SK-N-SH (cell line): ENCODE data around the gene VPS33A. TPM values are rescaled to one million over a fixed set of nuclear protein-coding genes. Genes with fewer than 3 reads are reported as not detected.

Experiments
- CTCF ChIA-PET: fragments of 300-600, 350-600 bp; formaldehyde crosslinking; extraction: SDS; loops from one replicate; lab custom pipeline; 2021; lab: Yijun Ruan, JAX
- POLR2A ChIA-PET: fragments of 350-600 bp; sonication (Branson Sonifier 250); formaldehyde crosslinking; extraction: SDS; loops from one replicate; lab custom pipeline; 2020; ENCODE audit warnings: antibody characterized with exemption, inconsistent platforms; lab: Yijun Ruan, JAX
- DNase-seq: peaks from one replicate; pipeline ENCODE4 v3.0.0; 2012
- H2AFZ ChIP-seq: fragments of 200-600 bp; sonication (generic); 2 replicates; pipeline ENCODE4 v1.8.1; 2016; ENCODE audit warnings: antibody characterized with exemption, mild to moderate bottlenecking, low read depth
- H3F3A ChIP-seq: fragments of 200-600 bp; sonication (generic); replicated peaks from 2 replicates; pipeline ENCODE3; 2016; ENCODE audit warnings: antibody characterized with exemption, mild to moderate bottlenecking; ENCODE audit not compliant: insufficient read depth
- H3K27ac ChIP-seq, 2 experiments: fragments of 200-500 bp in 1 of 2; fragments of 200-600 bp in 1 of 2; sonication (Bioruptor generic) in 1 of 2; sonication (generic), shearing (Covaris generic) in 1 of 2; 2 replicates each; pipeline versions ENCODE4 v1.5.1 to v1.6.1; 2014 to 2016; ENCODE audit warnings: low read depth in 2 of 2, inconsistent platforms in 1 of 2, low read length in 1 of 2, mild to moderate bottlenecking in 1 of 2, mixed read lengths in 1 of 2
- H3K27me3 ChIP-seq: fragments of 200-600 bp; sonication (generic), shearing (Covaris generic); 2 replicates; pipeline ENCODE4 v1.6.1; 2016; ENCODE audit warnings: mixed run types; ENCODE audit not compliant: insufficient read depth
- H3K36me3 ChIP-seq, 2 experiments: fragments of 200-500 bp in 1 of 2; fragments of 200-600 bp in 1 of 2; sonication (Bioruptor generic) in 1 of 2; sonication (generic) in 1 of 2; replicated peaks in 1 of 2; 2 replicates each; pipeline versions ENCODE3 to v1.5.1; 2014 to 2016; ENCODE audit warnings: low read length in 1 of 2, mild to moderate bottlenecking in 1 of 2; ENCODE audit not compliant: insufficient read depth in 2 of 2, control insufficient read depth in 1 of 2
- H3K4me1 ChIP-seq, 2 experiments: fragments of 200-500 bp in 1 of 2; fragments of 200-600 bp in 1 of 2; sonication (Bioruptor generic) in 1 of 2; sonication (generic), shearing (Covaris generic) in 1 of 2; 2 replicates each; pipeline versions ENCODE4 v1.5.1 to v1.6.1; 2014 to 2016; ENCODE audit warnings: low read depth in 1 of 2, low read length in 1 of 2, mixed run types in 1 of 2; ENCODE audit not compliant: insufficient read depth in 2 of 2, control insufficient read depth in 1 of 2
- H3K4me2 ChIP-seq: fragments of 200-600 bp; sonication (generic), shearing (Covaris generic); 2 replicates; pipeline ENCODE4 v1.6.1; 2017; ENCODE audit warnings: mixed run types
- H3K4me3 ChIP-seq, 2 experiments: fragments of 200-500 bp in 1 of 2; fragments of 200-600 bp in 1 of 2; sonication (Bioruptor generic) in 1 of 2; sonication (generic), shearing (Covaris generic) in 1 of 2; 2 replicates each; pipeline versions ENCODE4 v1.5.1 to v1.8.1; 2014 to 2016; ENCODE audit warnings: low read depth in 2 of 2, inconsistent platforms in 1 of 2, low read length in 1 of 2, mild to moderate bottlenecking in 1 of 2, mixed read lengths in 1 of 2, moderate library complexity in 1 of 2
- H3K79me2 ChIP-seq: fragments of 200-600 bp; sonication (generic); 2 replicates; pipeline ENCODE4 v1.8.1; 2017; ENCODE audit warnings: mild to moderate bottlenecking; ENCODE audit not compliant: insufficient read depth
- H3K9ac ChIP-seq: fragments of 200-600 bp; sonication (generic); 2 replicates; pipeline ENCODE4 v1.6.1; 2017; ENCODE audit warnings: mixed run types
- H3K9me2 ChIP-seq: fragments of 200-600 bp; sonication (generic); 2 replicates; pipeline ENCODE4 v1.6.1; 2017; ENCODE audit warnings: mixed run types
- H3K9me3 ChIP-seq: fragments of 200-600 bp; sonication (generic); 2 replicates; pipeline ENCODE4 v1.6.1; 2017; ENCODE audit warnings: mixed run types, mild to moderate bottlenecking, moderate library complexity
- H4K20me1 ChIP-seq: fragments of 200-600 bp; sonication (generic); 2 replicates; pipeline ENCODE4 v1.6.1; 2017; ENCODE audit warnings: mild to moderate bottlenecking, mixed run types; ENCODE audit not compliant: insufficient read depth
- FOXJ3 ChIP-seq: sonication (generic); formaldehyde crosslinking; IDR thresholded peaks from 2 replicates; pipeline ENCODE4 v1.5.1; 2020; ENCODE audit warnings: mild to moderate bottlenecking, missing genetic modification reagents
- GABPA ChIP-seq: IDR thresholded peaks from 2 replicates; pipeline ENCODE4 v1.4.0; 2012; ENCODE audit warnings: low read depth, mild to moderate bottlenecking
- IRF3 ChIP-seq: fragments of 150-350 bp; IDR thresholded peaks from 2 replicates; pipeline ENCODE4 v1.6.1; 2016; ENCODE audit warnings: mild to moderate bottlenecking, low read depth, low read length
- MXI1 ChIP-seq: IDR thresholded peaks from 2 replicates; pipeline ENCODE4 v1.6.1; 2012; ENCODE audit warnings: mild to moderate bottlenecking, low read depth, low read length, improper control_type of control experiment
- NRF1 ChIP-seq: IDR thresholded peaks from 2 replicates; pipeline ENCODE4 v1.6.1; 2012; ENCODE audit warnings: low read depth, mild to moderate bottlenecking, low read length
- RAD21 ChIP-seq: IDR thresholded peaks from 2 replicates; pipeline ENCODE4 v1.6.1; 2012; ENCODE audit warnings: mild to moderate bottlenecking, low read length
- RCOR1 ChIP-seq: fragments of 150-350 bp; IDR thresholded peaks from 2 replicates; pipeline ENCODE4 v1.6.1; 2017; ENCODE audit warnings: antibody characterized with exemption, low read length
- SIN3A ChIP-seq: IDR thresholded peaks from 2 replicates; pipeline ENCODE4 v1.6.1; 2012; ENCODE audit warnings: low read depth, mild to moderate bottlenecking, low read length, moderate library complexity, borderline replicate concordance
- SMC3 ChIP-seq: IDR thresholded peaks from 2 replicates; pipeline ENCODE4 v1.6.1; 2012; ENCODE audit warnings: low read depth, low read length, improper control_type of control experiment
- TAF1 ChIP-seq: IDR thresholded peaks from 2 replicates; pipeline ENCODE4 v1.6.1; 2012; ENCODE audit warnings: low read depth, mild to moderate bottlenecking, low read length, moderate library complexity, borderline replicate concordance
- TCF12 ChIP-seq: IDR thresholded peaks from 2 replicates; pipeline ENCODE4 v1.4.0; 2012
- TEAD4 ChIP-seq: IDR thresholded peaks from 2 replicates; pipeline ENCODE4 v1.4.0; 2012; ENCODE audit warnings: mild to moderate bottlenecking, borderline replicate concordance; ENCODE audit not compliant: insufficient read depth
- WGBS: methylation state at CpG from one replicate; pipeline ENCODE4 v1.1.6; 2017; ENCODE audit warnings: low lambda C conversion rate; 5-methylcytosine and 5-hydroxymethylcytosine counted together
- polyA plus RNA-seq, 3 experiments: library from polyadenylated mRNA; depleted of rRNA; stranded (reverse); fragments of >200 nt; gene quantifications; 2 replicates each; pipeline ENCODE4 v1.2.3, GENCODE V29; 2012
- TF ChIP-seq, protein P1 (sequence below): IDR thresholded peaks from 2 replicates; pipeline ENCODE4 v1.4.0; 2012; ENCODE audit warnings: low read depth, borderline replicate concordance
- TF ChIP-seq, protein P2 (sequence below): IDR thresholded peaks from 2 replicates; pipeline ENCODE4 v1.6.1; 2012; ENCODE audit warnings: mild to moderate bottlenecking, low read depth, low read length, moderate library complexity

The VPS33A gene
- polyA plus RNA-seq, 1 of the 3 experiments (the other 2 are of a cell fraction) = 17.0 TPM

DNA sequence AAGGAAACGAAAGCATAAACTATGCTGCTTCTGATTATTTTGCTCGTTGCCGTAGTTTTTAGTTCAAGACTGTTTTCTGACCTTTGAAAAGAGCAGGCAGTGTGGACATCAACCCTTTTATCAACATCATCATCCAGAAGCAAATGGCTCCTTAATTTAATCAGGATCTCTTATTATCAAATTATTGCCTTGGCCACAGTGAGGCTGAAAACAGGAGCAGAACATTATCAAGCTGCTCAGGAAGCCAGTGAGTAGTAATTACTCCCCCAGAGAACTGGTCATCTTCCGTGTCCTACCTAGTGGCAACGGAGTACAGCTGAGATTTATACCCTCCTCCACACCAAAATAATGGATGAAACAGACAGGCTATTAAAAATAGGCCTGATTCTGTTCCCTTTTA, 38.2 kb downstream of the VPS33A start (continued):
- TF ChIP-seq FOXJ3 (CRISPR knock-in tag) = peak; percentile 92; the same call in 1 of the 2 replicates
- TF ChIP-seq, protein P1, sequence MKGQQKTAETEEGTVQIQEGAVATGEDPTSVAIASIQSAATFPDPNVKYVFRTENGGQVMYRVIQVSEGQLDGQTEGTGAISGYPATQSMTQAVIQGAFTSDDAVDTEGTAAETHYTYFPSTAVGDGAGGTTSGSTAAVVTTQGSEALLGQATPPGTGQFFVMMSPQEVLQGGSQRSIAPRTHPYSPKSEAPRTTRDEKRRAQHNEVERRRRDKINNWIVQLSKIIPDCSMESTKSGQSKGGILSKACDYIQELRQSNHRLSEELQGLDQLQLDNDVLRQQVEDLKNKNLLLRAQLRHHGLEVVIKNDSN = no peak
- TF ChIP-seq, all 33 proteins: peak for 9

- Histone ChIP-seq H3K4me2 (peak overlapping the region; percentile 75; the same call in 1 of the 2 replicates), H3F3A (peaks cover 18% of the 10 kb centered on the region), H3K9ac (no peak overlapping the region), H3K9me3 (no peaks in the 10 kb centered on the region), H3K4me1 (peaks cover 17 to 39% of the 10 kb centered on the region in 2 experiments), H3K36me3 (peaks cover 20 to 31% of the 10 kb centered on the region in 2 experiments), H3K27ac (peak overlapping the region; percentile 42 to 100; a peak in 3 of 4 replicates), H3K27me3 (no peaks in the 10 kb centered on the region), H3K4me3 (peak overlapping the region in 1 of 2 experiments; percentile 56; a peak in 2 of 4 replicates), H3K9me2 (no peaks in the 10 kb centered on the region), H4K20me1 (peaks cover 21% of the 10 kb centered on the region), H2AFZ (no peak overlapping the region), H3K79me2 (peaks cover 32% of the 10 kb centered on the region)
- CTCF ChIA-PET = interaction anchor here (0.9 to 4.1 kb wide), 6 partner anchors 11 to 128 kb away, joined by 3 to 22 read pairs (median 6); no protein-coding TSS in a partner anchor
- peak; percentile 64 for DNase-seq
- 55% methylated on average over 12 of the region's 17 CpGs for WGBS
- POLR2A ChIA-PET = interaction anchor here (0.6 to 1.7 kb wide), 8 partner anchors 9 to 149 kb away, joined by 3 to 14 read pairs (median 4); partner anchors contain the start of genes B3GNT4 and MLXIP
- TF ChIP-seq TAF1 (no peak), RCOR1 (no peak), MXI1 (peak; percentile 85), IRF3 (no peak), RAD21 (peak; percentile 37), TCF12 (no peak), SIN3A (no peak), TEAD4 (no peak), SMC3 (no peak), GABPA (no peak), NRF1 (peak; percentile 40; the same call in 1 of the 2 replicates), FOXJ3 (CRISPR knock-in tag) (no peak)
- TF ChIP-seq, protein P1 = no peak
- TF ChIP-seq, protein P2, sequence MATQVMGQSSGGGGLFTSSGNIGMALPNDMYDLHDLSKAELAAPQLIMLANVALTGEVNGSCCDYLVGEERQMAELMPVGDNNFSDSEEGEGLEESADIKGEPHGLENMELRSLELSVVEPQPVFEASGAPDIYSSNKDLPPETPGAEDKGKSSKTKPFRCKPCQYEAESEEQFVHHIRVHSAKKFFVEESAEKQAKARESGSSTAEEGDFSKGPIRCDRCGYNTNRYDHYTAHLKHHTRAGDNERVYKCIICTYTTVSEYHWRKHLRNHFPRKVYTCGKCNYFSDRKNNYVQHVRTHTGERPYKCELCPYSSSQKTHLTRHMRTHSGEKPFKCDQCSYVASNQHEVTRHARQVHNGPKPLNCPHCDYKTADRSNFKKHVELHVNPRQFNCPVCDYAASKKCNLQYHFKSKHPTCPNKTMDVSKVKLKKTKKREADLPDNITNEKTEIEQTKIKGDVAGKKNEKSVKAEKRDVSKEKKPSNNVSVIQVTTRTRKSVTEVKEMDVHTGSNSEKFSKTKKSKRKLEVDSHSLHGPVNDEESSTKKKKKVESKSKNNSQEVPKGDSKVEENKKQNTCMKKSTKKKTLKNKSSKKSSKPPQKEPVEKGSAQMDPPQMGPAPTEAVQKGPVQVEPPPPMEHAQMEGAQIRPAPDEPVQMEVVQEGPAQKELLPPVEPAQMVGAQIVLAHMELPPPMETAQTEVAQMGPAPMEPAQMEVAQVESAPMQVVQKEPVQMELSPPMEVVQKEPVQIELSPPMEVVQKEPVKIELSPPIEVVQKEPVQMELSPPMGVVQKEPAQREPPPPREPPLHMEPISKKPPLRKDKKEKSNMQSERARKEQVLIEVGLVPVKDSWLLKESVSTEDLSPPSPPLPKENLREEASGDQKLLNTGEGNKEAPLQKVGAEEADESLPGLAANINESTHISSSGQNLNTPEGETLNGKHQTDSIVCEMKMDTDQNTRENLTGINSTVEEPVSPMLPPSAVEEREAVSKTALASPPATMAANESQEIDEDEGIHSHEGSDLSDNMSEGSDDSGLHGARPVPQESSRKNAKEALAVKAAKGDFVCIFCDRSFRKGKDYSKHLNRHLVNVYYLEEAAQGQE = no peak
Measured at GRCh38 chr12:122227341-122227740, 39.0 kb downstream of the VPS33A start.
